Upper lobe of left lung (tissue), 6 donors: ENCODE measurements around the gene HM13. TPM values are rescaled to one million over a fixed set of nuclear protein-coding genes. Genes with fewer than 3 reads are reported as not detected.
"Not testable (repeated sequence)": the region's sequence is repeated elsewhere in the genome, so short reads cannot be mapped to it uniquely, and the experiment has no call there.

Experiments
- ATAC-seq, 2 donors: fragments of 200-7000 bp; cut with Tn5 transposase; one replicate each; pipeline ENCODE4 v1.9.1; 2022; ENCODE audit warnings: mild to moderate bottlenecking in 2 of 2, moderate library complexity in 2 of 2; ENCODE audit not compliant: low FRiP score in 2 of 2
- DNase-seq, 2 donors: peaks; one replicate each; pipeline ENCODE4 v3.0.0-alpha.2; 2019 to 2020
- H3K27ac ChIP-seq, 4 donors: fragments of 200-600 bp; sonication (generic); one replicate each; pipeline ENCODE4 v1.5.1; 2016 to 2019
- H3K27me3 ChIP-seq, 4 donors: fragments of 200-600 bp; sonication (generic); one replicate each; pipeline ENCODE4 v1.5.1; 2017 to 2019
- H3K36me3 ChIP-seq, 4 donors: fragments of 200-600 bp; sonication (generic); one replicate each; pipeline ENCODE4 v1.5.1; 2016 to 2019
- H3K4me1 ChIP-seq, 4 donors: fragments of 200-600 bp; sonication (generic); one replicate each; pipeline ENCODE4 v1.5.1; 2018 to 2019
- H3K4me3 ChIP-seq, 4 donors: fragments of 200-600 bp; sonication (generic); one replicate each; pipeline ENCODE4 v1.5.1; 2017 to 2019; ENCODE audit warnings: mild to moderate bottlenecking in 2 of 4, moderate library complexity in 1 of 4
- H3K9me3 ChIP-seq, 4 donors: fragments of 200-600 bp; sonication (generic); one replicate each; pipeline ENCODE4 v1.5.1; 2018 to 2019
- CTCF ChIP-seq, 6 experiments: fragments of 450-650 bp in 4 of 6; fragments of 200-600 bp in 2 of 6; sonication (generic) in 2 of 6; IDR thresholded peaks; one replicate each; pipeline ENCODE4 v1.5.1; 2016 to 2019; ENCODE audit warnings: antibody characterized with exemption in 6 of 6
- EP300 ChIP-seq, 4 donors: sonication (generic); formaldehyde crosslinking; IDR thresholded peaks; one replicate each; pipeline ENCODE4 v1.5.1; 2017; ENCODE audit warnings: antibody characterized with exemption in 4 of 4, control low read depth in 2 of 4
- POLR2A ChIP-seq, 4 donors: fragments of 450-650 bp; IDR thresholded peaks; one replicate each; pipeline ENCODE4 v1.5.1; 2016 to 2017; ENCODE audit warnings: antibody characterized with exemption in 4 of 4, mild to moderate bottlenecking in 2 of 4
- POLR2AphosphoS5 ChIP-seq, 2 donors: sonication (generic); formaldehyde crosslinking; IDR thresholded peaks; one replicate each; pipeline ENCODE4 v1.5.1; 2017; ENCODE audit warnings: antibody characterized with exemption in 2 of 2
- WGBS, 2 donors: methylation state at CpG; one replicate each; pipeline ENCODE4 v1.1.5; 2017 to 2018; 5-methylcytosine and 5-hydroxymethylcytosine counted together
- total RNA-seq, 6 donors: library from RNA; depleted of rRNA in 4 of 6; stranded (reverse); fragments of >200 nt in 4 of 6; gene quantifications; one replicate each; pipeline versions ENCODE4 v1.1.0 to v1.2.1, GENCODE V29; 2016 to 2021
- donor health status: DM: no; HTN: no; CAD: no; lungs with moderate emphysema.
- donor health status: DM: no; HTN: yes; CAD: no; lungs with severe emphysema.

Gene HM13
- total RNA-seq, 6 donors from 2014 or later: 58.7 to 186 (median 81.6) TPM

DNA sequence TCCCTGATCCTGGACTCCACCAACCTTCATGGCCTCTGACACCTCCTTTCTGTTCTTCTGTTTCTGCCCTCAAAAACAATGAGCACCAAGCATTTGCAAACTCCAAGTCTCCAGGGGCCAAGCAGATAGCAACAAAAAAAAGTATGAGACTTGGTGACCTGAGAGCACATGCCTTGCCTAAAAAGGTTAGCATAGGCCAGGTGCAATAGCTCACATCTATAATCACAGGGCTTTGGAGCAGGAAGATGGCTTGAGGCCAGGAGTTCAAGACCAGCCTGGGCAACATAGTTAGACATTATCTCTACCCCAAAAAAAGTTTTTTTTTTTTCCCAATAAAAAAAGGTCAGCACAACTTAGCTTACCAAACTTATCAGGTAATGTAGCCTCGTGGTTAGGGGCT lies 13.7 kb upstream of the HM13 start:
- TF ChIP-seq POLR2AphosphoS5 (IDR thresholded peaks at IDR 0.05) (no peak), POLR2A (IDR thresholded peaks at IDR 0.05) (no peak), EP300 (IDR thresholded peaks at IDR 0.05) (no peak), CTCF (IDR thresholded peaks at IDR 0.05) (no peak)
- Histone ChIP-seq H3K4me1 (peaks cover 0 to 6% (median 1%) of the 10 kb centered on the region in 4 donors), H3K4me3 (no peak overlapping the region), H3K27ac (no peak overlapping the region), H3K27me3 (no peaks in the 10 kb centered on the region), H3K36me3 (no peaks in the 10 kb centered on the region), H3K9me3 (no peaks in the 10 kb centered on the region)
- 45 to 59% methylated on average over 1 of the region's 1 CpG for WGBS, 2 donors
- no peak for DNase-seq
- no peak for ATAC-seq

DNA sequence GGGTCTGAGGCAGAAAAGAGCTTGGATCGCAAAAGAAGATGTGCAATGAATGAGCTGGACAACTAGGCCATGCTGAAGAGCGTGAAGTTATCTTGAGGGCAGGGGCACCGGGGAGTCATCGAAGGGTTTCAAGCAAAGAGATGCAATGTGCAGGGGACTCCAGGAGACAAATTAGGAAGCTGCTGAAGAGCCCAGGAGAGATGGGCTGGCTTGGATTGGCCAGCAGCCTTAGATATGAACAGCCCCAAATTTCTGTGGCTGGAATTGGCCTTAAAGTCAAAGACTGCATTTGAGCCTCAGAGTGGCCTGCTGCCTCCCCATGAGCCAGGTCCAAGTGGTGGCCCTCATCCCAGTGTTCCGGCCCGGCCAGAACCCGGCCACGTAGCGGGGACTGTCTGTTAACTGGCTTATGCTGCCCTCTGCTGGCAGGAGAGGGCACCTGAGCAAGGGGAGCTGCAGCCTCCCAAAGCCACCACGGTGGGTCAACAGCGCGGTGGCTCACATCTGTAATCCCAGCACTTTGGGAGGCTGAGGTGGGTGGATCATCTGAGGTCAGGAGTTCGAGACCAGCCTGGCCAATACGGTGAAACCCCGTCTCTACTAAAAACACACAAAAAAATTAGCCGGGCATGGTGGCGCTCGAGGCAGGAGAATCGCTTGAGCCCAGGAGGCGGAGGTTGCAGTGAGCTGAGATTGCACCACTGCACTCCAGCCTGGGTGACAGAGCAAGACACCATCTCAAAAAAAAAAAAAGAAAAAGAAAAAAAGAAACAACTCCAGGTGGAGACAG lies 11.2 kb upstream of the HM13 start:
- not testable (repeated sequence) for H3K4me1 ChIP-seq, H3K36me3 ChIP-seq

GRCh38 chr20:31505903-31506302 lies 8.3 kb upstream of the HM13 start:
- Histone ChIP-seq H3K4me3 (no peak overlapping the region), H3K27ac (no peak overlapping the region), H3K4me1 (peaks cover 0 to 6% (median 1%) of the 10 kb centered on the region in 4 donors), H3K9me3 (peaks cover 0 to 5% (median 0%) of the 10 kb centered on the region in 4 donors), H3K27me3 (no peaks in the 10 kb centered on the region), H3K36me3 (no peaks in the 10 kb centered on the region)
- no peak for DNase-seq
- 80 to 87% methylated on average over 1 of the region's 1 CpG for WGBS, 2 donors
- no peak for ATAC-seq
- TF ChIP-seq POLR2AphosphoS5 (IDR thresholded peaks at IDR 0.05) (no peak), CTCF (IDR thresholded peaks at IDR 0.05) (no peak), POLR2A (IDR thresholded peaks at IDR 0.05) (no peak), EP300 (IDR thresholded peaks at IDR 0.05) (no peak)

More for the DNA sequence above, 11.2 kb upstream of the HM13 start:
- WGBS, 2 donors: 44 to 56% methylated on average over 11 to 15 of the region's 20 CpGs
- not testable (repeated sequence) for H3K9me3 ChIP-seq, H3K27me3 ChIP-seq, H3K27ac ChIP-seq, H3K4me3 ChIP-seq
- DNase-seq: peak; percentile 77 to 89
- ATAC-seq: peak; percentile 90 to 98
- TF ChIP-seq CTCF (IDR thresholded peaks at IDR 0.05): peak; percentile 92 to 99 (median 95)

GRCh38 chr20:31508517-31509244 lies 5.6 kb upstream of the HM13 start:
- Histone ChIP-seq H3K9me3 (peaks cover 0 to 5% (median 0%) of the 10 kb centered on the region in 4 donors), H3K4me1 (peaks cover 0 to 2% (median under 1%) of the 10 kb centered on the region in 4 donors), H3K27me3 (no peaks in the 10 kb centered on the region), H3K27ac (no peak overlapping the region), H3K36me3 (no peaks in the 10 kb centered on the region), H3K4me3 (no peak overlapping the region)
- ATAC-seq (peak in 1 of 2 donors; percentile 71), DNase-seq (no peak)
- WGBS, 2 donors: 81 to 82% methylated on average over 5 of the region's 5 CpGs
- TF ChIP-seq CTCF (IDR thresholded peaks at IDR 0.05) (no peak), EP300 (IDR thresholded peaks at IDR 0.05) (no peak), POLR2AphosphoS5 (IDR thresholded peaks at IDR 0.05) (no peak), POLR2A (IDR thresholded peaks at IDR 0.05) (no peak)
